ENCODE results near the gene LNX1.

LNX1 gene

GRCh38 chr4:53563824-53564223 lies 27.5 kb downstream of the LNX1 start:
- no peak for DNase-seq

DNA sequence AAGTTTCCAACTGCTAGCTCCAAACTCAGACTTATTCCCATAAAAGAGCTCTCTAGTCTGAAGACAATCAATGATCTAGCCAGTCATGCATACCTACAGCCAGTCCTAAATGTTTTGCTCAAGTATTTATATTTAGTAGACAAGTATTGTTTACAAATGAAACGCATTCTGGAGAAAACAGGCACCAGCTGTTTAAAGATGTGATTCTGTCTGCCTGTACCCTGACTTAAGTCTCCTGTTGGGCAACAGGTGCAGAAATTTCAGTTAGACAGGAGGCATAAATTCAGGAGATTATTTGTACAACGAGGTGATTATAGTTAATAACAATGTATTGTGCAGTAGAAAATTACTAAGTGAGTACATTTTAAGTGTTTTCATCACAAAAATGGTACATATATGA lies 28.9 kb downstream of the LNX1 start:
- no peak for DNase-seq

DNA sequence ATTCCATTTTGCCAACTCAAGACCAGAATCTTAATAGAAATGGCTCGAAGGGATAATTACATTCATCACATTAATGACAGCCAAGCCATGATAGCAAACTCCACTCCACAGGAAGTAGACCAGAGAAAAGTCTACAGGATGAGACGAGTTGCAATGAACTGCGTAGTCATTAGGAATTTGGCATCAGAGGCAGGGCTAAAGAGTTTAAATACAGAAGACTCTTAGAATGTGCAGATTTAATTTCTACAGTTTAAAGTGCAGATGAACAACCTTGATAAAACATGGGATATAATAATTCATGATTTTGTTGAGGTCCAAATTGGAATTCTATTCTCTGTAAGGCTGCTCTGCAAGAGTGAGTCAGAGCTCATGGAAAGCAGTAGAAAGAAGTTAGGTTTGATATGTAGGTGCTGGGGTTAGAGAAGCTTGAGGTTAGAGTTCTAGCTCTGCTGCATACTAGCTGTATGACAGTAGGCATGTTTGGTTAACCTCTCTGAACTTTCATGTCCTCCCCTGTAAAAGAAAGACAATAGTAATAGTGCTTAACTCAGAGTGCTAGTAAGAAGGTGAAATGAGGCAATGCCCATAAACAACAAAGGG lies 32.2 kb downstream of the LNX1 start:
- no peak for DNase-seq

GRCh38 chr4:53558065-53558801 lies 33.1 kb downstream of the LNX1 start:
- no peak for DNase-seq

DNA sequence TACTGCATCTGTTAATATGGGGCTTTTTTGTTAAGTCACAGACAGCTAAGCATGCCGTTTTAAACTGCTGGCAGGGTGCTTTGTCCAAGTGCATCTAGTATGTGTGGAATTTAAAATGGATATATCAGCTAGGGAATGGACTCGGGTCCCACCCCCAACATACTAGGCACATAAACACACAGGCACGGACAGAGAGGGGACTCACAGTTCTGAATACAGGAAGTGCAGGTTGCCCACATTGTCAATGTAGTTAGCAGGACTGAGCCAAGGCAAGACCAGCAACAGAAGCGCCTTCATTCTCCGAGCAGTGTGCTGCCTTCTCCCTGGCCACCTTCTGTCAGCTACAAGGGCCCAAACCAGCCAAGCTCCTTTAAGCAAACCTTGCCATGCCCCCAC lies 33.6 kb downstream of the LNX1 start:
- DNase-seq: no peak

DNA sequence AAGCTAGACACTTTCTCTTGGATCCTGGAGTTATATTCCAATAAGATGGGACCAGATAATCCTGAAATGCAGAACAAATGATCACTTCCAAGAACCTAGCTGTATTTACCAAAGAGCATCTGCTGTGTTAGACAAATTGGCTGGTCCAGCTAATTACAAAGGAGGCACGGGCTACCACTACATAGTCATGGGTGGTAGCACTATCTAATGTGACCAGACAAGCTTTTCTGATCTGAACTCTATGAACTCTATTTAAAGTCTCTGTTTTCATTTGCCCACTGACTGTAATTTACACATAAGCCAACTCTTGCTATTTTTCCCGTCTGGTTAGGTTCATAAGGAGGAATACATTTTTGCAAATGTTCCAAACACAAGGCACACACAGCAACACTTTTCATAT lies 34.6 kb downstream of the LNX1 start:
- no peak for DNase-seq

GRCh38 chr4:53553486-53554210 lies 37.6 kb downstream of the LNX1 start:
- DNase-seq: no peak

- DNase-seq: no peak
Observed at GRCh38 chr4:53552711-53553110, 38.6 kb downstream of the LNX1 start.

GRCh38 chr4:53551958-53552357 lies 39.3 kb downstream of the LNX1 start:
- DNase-seq: no peak

DNA sequence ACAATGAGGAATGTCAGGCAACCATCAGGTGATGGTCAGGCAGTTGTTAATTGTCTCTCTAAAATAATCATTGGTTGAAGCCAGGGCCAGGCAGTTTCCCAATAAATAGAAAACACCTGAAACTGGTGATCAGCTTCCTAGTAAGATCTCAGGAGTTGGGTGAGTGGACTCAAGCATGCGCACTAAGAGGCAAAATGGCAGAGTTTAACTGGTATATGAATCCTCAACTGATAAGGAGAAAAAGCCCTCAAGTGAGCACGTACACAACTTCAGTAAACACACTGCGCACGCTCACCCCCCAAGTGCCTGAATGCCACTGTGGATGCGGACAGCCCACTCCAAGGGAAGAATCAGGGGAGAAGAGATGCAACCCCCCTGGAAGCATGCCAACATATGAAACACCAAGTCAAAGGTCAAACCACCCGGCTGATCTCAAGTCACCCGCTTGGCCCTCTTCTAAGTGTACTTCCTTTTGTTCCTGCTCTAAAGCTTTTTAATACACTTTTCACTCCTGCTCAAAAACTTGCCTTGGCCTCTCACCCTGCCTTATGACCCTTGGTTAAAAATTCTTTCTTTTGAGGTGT lies 39.9 kb downstream of the LNX1 start:
- DNase-seq: no peak

DNA sequence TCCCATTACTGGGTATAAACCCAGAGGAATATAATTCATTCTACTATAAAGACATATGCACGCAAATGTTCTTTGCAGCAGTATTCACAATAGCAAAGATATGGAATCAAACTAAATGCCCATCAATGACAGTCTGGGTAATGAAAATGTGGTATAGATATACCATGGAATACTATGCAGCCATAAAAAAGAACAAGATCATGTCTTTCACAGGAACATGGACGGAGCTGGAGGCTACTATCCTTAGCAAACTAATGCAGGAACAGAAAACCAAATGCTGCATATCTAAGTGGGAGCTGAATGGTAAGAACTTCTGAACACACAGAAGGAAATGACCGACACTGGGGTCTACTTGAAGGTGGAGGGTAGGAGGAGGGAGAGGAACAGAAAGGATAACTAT lies 42.6 kb downstream of the LNX1 start:
- no peak for DNase-seq

GRCh38 chr4:53547983-53548382 lies 43.3 kb downstream of the LNX1 start:
- DNase-seq: no peak

GRCh38 chr4:53545942-53546581 lies 45.2 kb downstream of the LNX1 start:
- DNase-seq: no peak

DNA sequence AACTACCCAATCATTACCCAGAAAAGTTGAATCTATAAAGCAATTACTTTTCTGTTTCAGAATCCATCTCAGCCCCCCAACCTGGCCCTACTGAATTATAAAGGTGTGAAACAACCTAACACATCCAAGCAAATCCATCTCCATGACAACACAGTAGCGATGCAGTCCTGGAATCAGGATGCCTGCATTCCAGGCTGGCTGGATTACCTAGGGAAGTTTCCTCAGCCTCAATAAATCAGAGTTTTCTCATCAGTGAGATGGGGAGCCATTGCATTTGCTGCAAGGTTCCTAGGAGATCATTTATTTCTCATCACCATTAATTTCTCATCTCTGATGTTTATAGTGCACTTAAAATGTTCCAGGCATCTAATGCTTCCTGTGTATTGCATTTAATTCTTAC lies 46.0 kb downstream of the LNX1 start:
- DNase-seq: no peak

DNA sequence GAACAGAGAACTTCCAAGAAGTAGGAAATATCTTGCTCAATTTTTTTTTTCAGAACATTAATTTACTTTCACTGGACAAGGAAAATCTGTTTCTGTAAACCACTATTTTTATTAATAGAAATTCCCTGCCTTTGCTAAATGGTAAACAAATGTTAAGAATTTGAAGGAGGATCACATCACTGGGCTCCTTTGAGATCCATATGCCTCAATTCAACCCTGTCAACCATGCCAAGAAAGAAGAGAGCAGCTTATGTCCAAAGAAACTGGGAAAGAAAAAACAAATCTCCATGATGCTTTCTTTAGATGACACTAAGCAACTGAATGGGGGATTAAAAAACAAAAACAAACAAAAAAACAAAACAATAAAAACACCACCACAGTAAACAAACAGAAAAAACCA lies 47.7 kb downstream of the LNX1 start:
- no peak for DNase-seq

DNA sequence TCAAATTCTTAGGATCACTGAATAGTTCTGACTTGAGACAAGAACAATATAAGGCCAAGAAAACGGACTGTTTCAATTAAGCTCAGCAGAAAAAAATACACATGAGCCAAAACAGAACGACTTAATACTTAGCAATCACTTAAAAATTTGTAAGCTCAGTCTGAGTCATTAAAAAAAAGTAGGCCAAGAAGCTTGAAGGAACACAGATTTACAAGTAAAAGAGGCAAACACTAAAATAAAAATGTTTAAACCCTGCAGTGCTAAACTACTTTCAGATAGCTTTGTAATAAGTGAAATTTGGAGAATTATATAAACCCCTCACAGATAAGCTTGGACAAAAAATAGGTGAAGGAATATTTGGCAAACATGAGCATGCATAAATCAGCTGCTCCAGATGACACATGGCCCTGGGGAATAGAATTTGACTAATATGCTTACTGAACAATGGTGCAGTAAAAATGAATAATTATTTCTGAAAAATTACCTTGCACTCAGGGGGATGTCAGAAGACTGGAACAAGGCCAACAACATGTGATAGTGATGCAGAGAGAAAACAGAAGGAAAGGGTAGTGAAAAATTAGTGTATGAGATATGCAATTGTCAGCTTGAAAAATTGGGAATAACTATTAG lies 49.6 kb downstream of the LNX1 start:
- no peak for DNase-seq

- DNase-seq: no peak
Observed at GRCh38 chr4:53538756-53539155, 52.5 kb downstream of the LNX1 start.

DNA sequence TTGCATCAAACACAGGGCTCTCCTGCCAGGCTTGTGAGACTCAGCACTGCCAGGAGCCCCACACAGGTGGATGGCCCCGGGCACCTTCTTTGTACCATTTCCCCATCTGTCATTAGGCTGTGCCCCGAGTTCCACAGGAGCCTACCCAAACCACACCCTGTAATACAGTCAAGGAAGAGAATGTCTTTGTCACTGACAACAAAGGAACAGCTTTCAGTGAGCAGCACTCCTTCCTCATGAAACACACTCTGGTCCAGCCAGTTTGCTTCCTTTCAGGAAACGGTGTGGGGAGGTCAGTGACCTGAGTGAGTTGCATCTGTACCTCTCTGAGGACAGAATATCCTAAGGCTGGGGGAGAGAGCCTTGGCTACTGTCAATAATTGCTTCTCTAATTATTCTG lies 53.7 kb downstream of the LNX1 start:
- no peak for DNase-seq

- no peak for DNase-seq
Observed at GRCh38 chr4:53536328-53536727, 55.0 kb downstream of the LNX1 start.

DNA sequence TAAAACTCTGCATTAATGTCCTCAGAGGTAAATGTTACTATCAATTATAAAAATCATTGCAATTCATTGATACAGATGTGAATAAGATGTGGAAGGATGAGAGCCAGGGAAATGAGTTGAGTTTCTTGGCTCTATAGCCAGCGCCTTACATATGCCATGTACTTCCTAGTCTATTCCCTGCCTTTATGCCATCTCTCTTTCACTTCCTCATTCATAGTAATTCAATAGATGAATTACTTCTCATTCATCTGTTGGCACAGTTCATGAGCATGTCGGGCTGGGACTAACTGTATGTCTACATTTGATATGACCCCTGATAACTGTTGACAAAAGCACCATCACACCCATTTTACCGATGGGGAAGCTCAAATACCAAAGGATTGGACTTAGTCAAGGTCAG lies 55.7 kb downstream of the LNX1 start:
- no peak for DNase-seq

DNA sequence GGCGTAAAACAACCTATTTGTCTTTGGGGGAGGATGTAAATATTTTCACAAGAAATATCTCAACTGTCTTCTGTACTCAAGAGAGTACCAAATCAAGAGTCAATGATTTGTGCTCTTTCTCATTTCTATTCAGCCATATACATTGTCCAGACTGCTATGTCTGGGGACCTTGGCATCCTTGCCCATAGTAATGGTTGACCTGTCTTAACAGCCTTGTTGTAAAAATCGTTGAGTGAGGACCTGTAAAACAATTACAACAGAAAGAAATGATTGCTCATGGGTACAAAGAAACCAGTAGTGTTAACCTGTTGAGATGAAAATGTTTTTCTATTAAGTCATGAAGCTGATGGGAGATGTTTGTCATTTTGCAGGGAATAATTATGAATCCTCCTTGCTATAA lies 56.6 kb downstream of the LNX1 start:
- no peak for DNase-seq

DNA sequence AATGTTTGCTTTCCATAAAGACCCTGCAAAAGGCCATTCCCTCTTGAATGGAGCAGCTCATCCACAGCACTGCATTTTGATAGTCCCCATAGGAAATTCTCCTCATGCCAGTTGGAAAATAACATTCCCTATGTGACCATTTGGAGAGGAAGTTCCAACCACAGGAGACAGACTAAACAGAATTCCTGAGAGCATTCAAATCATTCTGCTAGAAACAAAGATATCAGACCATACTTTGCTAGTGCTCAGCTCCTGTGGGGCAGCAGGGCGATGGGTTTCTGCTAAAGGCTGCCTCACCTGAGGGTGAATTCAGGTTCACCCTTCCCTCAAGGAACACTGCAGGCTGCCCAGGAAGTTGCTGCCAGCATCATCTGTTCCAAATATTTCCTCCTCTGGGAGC lies 58.8 kb downstream of the LNX1 start:
- no peak for DNase-seq
